ENCODE data around the gene PSD2.

DNA sequence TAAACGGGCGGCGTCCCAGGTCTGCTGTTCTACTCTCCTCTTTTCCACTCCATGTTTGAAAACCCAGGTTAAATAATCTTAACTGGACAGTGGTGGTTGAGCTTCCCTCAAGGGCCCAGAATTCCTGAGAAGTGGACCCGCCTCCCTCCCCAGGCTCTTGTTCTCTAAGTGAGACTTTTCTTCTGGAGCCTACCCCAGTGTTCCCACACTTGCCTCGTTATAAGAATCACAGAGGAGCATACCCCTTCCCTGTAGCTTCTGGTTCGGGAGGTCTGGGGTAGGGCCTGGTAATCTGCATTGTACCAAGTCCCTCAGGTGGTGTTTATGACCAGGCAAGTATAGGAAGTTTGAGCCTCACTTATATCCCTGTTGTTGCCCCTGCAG, 12.0 kb downstream of the PSD2 start:
- TF ChIP-seq, protein P1, sequence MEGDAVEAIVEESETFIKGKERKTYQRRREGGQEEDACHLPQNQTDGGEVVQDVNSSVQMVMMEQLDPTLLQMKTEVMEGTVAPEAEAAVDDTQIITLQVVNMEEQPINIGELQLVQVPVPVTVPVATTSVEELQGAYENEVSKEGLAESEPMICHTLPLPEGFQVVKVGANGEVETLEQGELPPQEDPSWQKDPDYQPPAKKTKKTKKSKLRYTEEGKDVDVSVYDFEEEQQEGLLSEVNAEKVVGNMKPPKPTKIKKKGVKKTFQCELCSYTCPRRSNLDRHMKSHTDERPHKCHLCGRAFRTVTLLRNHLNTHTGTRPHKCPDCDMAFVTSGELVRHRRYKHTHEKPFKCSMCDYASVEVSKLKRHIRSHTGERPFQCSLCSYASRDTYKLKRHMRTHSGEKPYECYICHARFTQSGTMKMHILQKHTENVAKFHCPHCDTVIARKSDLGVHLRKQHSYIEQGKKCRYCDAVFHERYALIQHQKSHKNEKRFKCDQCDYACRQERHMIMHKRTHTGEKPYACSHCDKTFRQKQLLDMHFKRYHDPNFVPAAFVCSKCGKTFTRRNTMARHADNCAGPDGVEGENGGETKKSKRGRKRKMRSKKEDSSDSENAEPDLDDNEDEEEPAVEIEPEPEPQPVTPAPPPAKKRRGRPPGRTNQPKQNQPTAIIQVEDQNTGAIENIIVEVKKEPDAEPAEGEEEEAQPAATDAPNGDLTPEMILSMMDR (conservative IDR thresholded peaks at IDR 0.05) = no peak
- TF ChIP-seq ZFX (IDR thresholded peaks at IDR 0.05) = no peak

Data from C4-2B (cell line).